DMS 273 (cell line): ENCODE data around the gene GRK4.
"Not testable (repeated sequence)": the region's sequence is repeated elsewhere in the genome, so short reads cannot be mapped to it uniquely, and the experiment has no call there.

Experiments
- DNase-seq: peaks from one replicate; lab custom pipeline; 2025; ENCODE audit not compliant: unreplicated experiment; lab: John Stamatoyannopoulos, UW

GRK4 gene

GRCh38 chr4:3037957-3038461 lies 74.6 kb downstream of the GRK4 start:
- peak; percentile 48 for DNase-seq

DNA sequence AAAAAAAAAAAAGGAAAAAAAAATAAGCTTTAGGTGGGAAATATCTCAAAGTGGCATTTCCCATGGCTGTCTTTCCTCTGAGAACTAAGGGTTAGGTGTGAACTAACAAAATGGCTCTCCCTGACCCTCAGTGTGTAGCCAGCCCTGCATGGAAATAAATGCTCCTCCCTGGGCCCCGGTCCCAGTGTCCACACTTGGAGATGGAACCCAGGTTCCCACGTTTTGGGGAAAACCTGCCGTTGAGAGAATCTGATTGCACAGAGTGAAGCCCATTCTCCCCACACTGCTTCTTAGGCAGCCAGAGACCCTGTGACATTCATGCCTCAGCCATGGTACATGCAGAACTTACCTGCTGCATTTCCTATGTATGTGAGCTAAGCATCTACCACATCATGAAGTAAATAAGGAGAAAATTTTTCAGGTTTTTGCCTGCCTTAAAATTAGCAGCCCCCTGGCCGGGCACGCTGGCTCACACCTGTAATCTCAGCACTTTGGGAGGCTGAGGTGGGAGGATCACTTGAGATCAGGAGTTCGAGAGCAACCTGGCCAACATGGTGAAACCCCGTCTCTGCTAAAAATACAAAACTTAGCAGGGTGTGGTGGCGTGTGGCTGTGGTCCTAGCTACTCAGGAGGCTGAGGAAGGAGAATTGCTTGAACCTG lies 76.5 kb downstream of the GRK4 start:
- no peak for DNase-seq

DNA sequence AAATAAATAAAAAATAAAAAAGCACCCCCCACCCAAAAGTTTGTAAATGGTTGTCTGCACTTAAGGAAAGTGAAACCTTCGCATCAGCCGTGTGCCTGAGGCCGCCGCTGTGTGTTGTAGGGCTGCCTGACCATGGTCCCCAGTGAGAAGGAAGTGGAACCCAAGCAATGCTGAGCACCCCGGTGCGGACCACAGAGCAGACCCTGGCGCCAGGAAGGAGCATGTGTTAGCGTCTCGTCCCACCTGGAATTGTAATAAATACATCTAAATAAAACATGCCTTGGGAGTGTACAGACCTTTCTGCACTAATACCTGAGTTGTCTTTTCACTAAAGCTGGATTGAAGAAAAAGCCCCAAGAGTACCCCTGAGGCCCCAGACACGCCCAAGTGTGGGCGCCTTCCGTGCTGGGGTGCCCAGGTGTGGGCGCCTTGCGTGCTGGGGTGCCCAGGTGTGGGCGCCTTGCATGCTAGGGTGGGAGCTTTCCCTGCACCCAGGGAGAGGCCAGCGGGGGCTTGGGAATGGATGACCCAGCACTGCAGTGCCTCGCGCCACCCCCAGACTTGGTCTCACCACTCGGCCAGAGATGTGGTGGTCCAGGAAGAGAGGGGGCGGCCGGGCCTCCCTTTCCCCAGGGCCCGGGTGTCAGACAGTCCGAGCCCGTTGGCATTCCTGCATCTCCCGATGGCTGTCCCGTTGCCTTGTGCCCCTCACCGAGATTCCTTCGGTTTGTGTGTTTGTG lies 77.3 kb downstream of the GRK4 start:
- DNase-seq: no peak

GRCh38 chr4:3041192-3042142 lies 78.1 kb downstream of the GRK4 start:
- DNase-seq: no peak

DNA sequence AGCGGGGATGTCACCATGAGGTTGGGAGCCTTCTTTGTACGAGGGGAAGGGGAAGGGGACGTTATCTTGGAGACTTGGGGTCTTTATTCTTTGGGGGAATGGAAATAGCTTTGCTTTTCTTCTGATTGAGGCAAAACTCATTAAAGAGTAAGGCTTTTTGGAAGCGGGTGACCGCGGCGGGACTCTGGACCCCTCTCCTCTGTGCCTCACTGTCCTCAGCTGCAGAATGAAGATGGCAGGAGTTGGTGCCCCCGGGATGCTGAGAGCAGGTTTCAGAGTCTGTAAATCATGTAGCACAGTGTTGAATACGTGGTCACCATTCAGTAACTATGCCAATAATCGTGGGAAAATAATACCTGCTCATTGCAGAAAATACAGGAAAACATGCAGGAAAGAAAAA lies 78.9 kb downstream of the GRK4 start:
- no peak for DNase-seq

DNA sequence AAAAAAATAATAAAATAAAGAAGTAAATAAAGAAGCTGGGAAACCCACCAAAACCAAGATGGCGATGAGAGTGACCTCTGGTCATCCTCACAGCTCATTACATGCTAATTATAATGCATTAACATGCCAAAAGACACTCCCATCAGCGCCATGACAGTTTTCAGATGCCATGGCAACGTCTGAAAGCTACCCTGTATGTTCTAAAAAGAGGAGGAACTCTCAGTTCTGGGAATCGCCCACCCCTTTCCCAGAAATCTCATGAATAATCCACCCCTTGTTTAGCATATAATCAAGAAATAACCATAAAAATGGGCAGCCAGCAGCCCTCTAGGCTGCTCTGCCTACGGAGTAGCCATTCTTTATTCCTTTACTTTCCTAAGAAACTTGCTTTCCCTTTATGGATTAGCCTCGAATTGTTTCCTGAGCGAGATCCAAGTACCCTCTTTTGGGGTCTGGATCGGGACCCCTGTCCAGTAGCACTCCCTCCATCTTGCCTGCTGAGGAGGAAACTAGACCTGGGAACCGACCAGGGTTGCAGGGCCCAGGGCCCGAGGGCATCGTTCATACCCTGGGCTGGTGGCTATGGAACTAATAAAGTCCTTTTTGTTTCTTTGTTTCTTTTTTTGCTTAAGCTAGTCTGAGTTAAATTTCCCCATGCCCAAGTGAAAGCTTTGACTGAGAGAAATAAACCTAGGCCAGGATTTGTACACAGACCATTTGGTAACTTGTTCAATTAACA lies 80.1 kb downstream of the GRK4 start:
- DNase-seq: no peak

DNA sequence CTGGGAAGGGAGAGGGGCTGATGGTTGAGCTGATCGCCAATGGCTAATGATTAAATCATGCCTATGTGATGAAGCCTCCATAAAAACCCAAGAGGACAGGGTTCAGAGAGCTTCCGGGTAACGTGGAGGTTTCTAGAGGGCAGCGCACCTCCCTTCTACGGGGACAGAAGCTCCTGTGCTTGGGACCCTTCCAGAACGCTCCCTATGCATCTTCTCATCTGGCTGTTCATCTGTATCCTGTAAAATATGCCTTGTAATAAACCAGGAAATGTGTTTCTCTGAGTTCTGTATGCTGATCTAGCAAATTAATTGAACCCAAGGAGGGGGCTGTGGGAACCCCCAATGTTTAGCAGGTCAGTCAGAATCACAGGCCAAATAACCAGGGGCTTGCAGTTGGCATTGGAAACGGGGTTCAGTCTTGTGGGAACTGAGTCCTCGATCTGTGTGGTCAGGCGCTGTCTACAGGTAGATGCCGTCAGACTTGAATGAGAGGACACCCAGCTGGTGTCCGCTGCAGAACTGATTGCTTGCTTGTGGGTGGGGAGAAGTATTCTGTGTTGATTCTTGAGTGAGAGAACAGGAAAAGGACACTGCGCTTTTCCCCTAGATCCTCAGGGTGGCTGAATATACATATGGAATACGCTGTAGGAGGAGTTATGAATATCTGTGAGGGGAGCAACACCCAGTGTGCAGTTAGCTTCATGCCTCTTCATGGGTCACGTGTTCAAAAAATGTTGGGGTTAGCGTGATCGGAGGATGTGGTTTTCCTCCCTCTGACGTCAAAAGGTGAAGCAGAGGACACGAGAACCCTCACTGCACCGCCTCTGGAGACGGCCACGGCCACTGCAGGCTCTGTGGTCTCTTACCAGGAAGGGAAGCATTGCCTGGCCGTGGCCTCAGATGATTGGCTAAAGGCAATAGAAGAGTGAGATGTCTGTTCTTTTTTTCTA lies 81.8 kb downstream of the GRK4 start:
- DNase-seq: no peak

GRCh38 chr4:3046162-3046561 lies 82.8 kb downstream of the GRK4 start:
- DNase-seq: no peak

- no peak for DNase-seq
Measured at GRCh38 chr4:3046623-3047022, 83.3 kb downstream of the GRK4 start.

GRCh38 chr4:3047464-3048286 lies 84.3 kb downstream of the GRK4 start:
- DNase-seq: peak; percentile 70

DNA sequence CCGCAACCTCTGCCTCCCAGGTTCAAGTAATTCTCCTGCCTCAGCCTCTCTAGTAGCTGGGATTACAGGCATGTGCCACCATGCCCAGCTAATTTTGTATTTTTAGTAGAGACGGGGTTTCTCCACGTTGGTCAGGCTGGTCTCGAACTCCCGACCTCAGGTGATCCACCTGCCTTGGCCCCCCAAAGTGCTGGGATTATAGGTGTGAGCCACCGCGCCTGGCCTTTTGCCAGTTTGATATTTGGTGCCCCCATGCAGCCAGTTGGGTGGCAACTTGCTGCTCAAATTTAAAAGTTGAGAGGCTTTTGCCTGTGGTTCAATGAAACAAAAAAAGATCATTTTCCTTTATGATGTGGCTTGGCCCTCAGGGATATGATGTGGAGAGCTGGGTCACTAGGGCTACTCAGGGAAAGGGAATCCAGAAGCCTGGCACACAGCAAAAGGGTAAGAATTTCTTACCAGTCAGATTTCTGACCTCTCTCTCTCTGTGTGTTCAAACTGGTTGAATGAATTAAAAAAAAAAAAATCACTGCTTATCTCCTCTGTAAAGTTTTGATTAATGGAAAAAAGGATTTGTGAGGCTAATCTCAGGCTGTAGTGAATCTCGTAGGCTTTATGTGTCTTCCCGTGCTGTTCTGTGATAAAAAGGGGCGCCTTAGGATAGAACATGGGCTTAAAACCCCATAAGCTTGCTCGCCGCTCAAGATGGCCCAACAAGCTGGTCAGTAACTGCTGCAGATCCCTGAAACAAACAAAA lies 87.9 kb downstream of the GRK4 start:
- DNase-seq: not testable (repeated sequence)

DNA sequence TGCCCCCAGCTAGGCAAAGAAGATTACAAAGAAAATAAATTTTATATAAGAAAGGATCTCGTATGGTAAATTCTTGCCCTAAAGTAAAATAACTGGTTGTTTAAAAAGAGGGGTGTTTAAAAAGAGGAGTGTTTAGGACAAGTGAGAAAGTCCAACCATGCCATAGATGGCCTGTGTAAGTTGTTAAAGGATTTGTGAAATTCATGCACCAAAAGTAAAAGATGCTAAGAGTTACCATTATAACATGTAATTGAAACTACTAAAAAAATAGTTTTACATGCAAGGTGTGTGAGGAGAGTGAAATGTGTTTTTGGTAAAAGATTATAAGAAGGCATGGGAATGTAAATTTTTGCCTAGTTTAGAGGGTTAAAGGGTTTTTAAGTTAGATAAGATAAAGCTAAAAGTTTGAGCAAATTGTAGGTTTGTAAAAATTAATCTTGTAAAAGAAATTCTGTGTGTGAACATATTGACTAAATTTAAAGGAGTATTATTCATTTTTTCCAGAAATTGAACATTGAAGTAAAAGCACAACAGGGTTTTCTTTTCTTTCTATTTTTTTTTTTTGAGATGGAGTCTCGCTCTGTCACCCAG lies 90.9 kb downstream of the GRK4 start:
- DNase-seq: peak; percentile 8

GRCh38 chr4:3059943-3060342 lies 96.6 kb downstream of the GRK4 start:
- no peak for DNase-seq

- no peak for DNase-seq
Measured at GRCh38 chr4:3060946-3061345, 97.6 kb downstream of the GRK4 start.

DNA sequence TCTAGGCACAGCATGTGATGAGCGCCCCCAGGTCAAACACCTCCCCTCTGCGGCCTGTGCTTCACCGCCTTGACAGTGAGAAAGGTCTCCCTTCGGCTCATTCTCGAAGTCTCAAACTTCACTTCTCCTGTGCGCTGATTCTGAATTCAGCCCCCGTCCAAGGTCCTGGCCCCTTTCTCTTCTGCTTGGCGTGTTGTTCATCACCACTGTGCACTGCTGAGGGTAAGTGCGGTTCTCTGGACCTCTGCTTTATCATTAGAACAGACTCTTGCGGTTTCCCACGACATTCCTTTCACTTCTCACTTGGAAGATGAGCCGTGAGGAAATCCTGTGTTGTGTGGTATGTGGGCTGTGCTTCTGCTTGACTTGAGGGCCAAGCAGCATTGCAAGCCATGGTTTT lies 99.1 kb downstream of the GRK4 start:
- DNase-seq: no peak

DNA sequence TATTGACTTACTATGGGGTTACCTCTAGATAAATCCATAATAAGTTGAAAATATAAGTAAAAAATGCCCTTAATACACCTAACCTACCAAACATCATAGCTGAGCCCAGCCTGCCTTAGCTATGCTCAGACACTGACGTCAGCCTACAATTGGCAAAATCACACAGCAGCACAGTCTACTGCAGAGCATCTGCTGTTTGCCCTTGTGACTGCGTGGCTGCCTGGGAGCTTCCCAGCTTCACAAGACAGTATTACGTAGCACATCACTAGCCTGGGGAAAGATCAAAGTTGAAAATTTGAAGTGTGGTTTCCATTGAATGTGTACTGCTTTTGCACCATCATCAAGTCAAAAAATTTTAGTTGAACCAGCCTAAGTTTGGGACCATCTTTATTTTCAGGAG lies 102.2 kb downstream of the GRK4 start:
- no peak for DNase-seq

DNA sequence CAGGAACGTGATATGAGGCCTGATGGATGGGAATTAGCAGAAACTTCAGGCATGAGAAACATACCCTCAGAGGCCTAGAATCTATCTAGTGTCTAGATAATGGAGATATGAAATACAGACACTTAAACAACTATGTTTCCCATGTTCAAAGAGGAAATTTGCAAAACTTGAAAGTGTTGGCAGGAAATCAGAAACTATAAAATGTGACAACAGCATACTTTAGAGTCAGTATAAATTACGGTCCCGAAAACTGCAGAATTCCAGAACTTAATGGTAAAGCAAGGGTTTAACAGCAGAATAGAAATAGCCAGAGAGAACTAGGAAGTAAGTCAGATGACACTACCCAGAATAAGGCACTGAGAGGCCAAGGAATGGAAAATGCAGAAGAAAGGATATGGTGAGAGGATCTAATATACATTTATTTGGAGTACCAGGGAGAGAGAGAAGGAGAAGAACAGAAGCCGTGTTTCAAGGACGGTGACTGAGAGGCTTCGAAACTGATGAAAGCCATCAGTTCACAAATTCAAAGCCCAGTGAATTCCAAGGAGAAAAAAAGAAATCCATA lies 103.5 kb downstream of the GRK4 start:
- DNase-seq: no peak
